ENCODE results near the gene TBL1XR1.
"Not testable (repeated sequence)": the region's sequence is repeated elsewhere in the genome, so short reads cannot be mapped to it uniquely, and the experiment has no call there.

TBL1XR1 gene

DNA sequence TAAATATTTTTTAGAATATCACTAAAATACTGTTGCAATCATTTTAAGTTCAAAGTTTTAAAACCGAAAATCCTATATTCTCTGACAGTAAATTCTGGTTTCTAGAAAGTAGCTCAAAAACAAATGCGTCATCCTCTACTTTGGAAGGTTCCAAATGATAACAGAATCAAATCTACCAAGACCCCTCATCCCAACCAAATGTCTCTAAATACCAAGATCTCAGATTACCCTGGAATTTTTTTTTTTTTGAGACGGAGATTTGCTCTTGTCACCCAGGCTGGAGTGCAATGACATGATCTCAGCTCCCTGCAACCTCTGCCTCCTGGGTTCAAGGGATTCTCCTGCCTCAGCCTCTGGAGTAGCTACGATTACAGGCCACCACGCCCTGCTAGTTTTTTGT is 16.8 kb downstream of the TBL1XR1 start:
- DNase-seq: no peak

GRCh38 chr3:177179281-177180067 is 17.8 kb downstream of the TBL1XR1 start:
- DNase-seq: no peak

GRCh38 chr3:177177749-177178221 is 19.5 kb downstream of the TBL1XR1 start:
- no peak for DNase-seq

GRCh38 chr3:177174607-177175170 is 22.6 kb downstream of the TBL1XR1 start:
- DNase-seq: no peak

DNA sequence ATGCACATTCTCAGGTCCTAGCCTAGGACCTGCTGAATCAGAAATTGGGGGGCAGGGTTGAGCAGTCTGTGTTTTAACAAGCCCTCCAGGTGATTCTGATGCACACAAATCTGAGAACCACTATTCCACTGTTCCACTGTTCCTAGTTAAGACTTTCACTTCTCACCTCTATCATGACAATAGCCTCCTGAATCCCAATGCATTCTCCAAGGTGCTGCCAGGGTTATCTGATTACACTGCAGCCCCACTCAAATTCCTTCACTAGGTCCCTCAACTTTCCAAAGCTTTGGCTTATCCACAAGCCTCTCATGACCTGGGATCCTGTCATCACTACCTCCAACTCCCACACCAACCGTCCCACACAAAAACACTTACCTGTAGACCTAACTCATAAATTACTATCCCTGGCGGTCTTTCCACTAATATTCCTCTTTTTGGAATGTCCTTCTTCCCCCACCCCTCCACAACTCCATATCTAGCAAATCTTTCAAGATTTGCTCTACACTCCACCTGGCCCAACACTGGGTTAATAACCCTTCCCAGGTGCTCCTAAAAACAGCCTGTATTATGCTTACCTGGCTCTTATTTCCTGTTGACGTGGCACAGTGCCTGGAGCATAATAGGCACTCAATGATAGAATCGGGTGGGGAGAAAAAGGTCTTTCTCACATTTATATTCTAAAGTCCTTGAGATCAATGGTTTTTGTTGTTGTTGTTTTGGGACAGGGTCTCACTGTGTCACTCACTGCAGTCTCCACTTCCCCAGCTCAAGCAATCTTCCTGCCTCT is 27.2 kb downstream of the TBL1XR1 start:
- no peak for DNase-seq

- DNase-seq: no peak
These were observed 28.9 kb downstream of the TBL1XR1 start for GRCh38 chr3:177168431-177168830.

- no peak for DNase-seq
These were observed 34.5 kb downstream of the TBL1XR1 start for GRCh38 chr3:177162742-177163141.

- not testable (repeated sequence) for DNase-seq
These were observed 35.7 kb downstream of the TBL1XR1 start for GRCh38 chr3:177161603-177162002.

DNA sequence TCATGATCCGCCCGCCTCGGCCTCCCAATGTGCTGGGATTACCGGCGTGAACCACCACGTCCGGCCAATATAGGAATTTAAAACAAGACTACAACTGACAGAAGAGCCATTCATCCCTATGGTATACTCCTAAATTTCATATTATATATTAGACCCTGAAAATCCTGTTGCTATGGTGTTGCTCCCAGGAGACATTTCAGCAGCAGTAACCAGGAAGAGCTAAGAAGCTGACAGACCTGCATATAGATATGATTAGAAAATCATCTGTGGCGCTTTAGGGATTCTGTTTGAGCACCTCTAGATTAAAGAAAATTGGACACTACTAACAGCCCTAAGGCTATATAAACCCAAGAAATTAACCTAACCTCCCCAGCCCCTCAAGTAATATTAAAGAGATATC is 38.8 kb downstream of the TBL1XR1 start:
- no peak for DNase-seq

- no peak for DNase-seq
These were observed 39.8 kb downstream of the TBL1XR1 start for GRCh38 chr3:177157492-177157891.

DNA sequence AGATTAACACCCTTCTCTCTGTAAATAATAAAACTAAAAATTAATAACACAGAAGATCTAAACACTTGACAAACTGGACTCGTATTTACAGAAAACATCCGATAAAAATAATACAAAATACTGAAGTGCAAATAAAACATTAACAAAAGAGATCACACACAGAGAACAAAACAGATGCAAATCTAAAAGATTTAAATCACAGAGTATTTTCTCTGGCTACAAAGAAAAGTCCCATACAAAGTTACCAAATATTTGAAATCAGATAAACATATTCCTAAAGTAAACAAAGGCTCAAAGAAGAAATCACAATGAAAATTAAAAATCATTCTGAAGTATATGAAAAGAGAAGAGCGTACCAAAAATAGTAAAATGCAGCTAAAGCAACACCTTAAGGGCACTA is 42.5 kb downstream of the TBL1XR1 start:
- no peak for DNase-seq

DNA sequence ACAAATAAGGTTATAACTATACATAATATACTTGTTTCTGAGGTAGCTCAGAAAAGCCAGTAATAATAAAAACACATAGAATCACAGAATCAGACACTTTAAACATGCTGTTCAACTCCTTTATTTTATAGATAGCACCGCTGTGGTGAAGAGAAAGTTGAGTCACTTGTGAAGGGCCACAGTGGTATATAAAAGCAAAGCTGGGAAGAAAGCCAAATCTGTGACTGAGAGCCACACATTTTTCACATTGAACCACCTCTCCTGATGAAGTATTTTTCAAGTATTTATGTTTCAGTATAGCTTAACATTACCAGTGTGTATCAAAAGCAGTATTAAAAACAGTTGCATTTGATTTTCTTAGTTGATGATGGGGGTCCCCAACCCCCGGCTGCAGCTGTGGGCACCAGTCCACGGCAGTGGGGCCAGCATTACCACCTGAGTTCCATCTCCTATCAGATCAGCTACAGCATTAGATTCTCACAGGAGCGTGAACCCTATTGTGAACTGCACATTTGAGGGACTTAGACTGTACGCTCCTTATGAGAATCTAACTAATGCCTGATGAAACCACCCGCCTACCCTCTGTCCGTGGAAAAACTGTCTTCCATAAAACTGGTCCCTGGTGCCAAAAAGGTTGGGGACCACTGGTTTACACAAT is 46.2 kb downstream of the TBL1XR1 start:
- peak; percentile 94 for DNase-seq

- DNase-seq: no peak
These were observed 46.9 kb downstream of the TBL1XR1 start for GRCh38 chr3:177150218-177150916.

- DNase-seq: no peak
These were observed 48.2 kb downstream of the TBL1XR1 start for GRCh38 chr3:177149106-177149505.

GRCh38 chr3:177147790-177148189 is 49.5 kb downstream of the TBL1XR1 start:
- DNase-seq: no peak

DNA sequence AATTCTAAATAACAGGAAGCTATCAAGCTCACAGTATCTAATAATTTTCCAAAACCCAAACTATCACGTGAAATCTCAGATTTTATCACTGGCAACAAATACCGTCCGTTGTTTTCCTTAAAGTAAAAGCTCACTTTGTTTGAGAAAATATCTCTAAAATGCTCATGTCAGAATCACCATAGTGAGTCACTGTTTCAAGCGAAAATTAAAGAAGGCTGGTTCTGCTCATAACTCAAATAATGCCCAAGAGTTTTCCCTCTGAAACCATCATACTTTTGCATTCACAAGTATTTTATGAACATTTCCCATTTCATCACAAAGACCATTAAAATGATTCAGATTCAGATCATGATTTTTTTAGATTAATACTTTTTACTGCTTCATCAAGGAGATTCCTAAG is 50.6 kb downstream of the TBL1XR1 start:
- DNase-seq: no peak

GRCh38 chr3:177145954-177146353 is 51.3 kb downstream of the TBL1XR1 start:
- no peak for DNase-seq

- no peak for DNase-seq
These were observed 51.9 kb downstream of the TBL1XR1 start for GRCh38 chr3:177145381-177145780.

DNA sequence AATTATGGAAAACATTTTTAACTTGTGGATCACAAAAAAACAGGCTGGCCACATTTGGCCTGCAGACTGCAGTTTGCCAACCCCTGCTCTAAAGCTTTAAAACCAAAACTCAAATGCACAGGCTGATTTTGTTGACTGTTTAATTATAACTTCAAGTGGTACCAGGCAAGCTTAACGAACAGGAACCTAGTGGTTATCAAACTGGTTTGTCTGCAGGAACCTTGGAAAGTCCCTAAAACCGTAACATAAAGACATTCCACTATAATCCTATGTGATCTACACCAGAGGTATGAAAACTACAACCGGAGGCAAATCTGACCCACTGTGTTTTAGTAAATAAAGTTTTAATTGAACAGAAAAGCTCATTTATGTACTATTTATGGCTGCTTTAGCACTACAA is 52.4 kb downstream of the TBL1XR1 start:
- DNase-seq: no peak

GRCh38 chr3:177141899-177142646 is 55.2 kb downstream of the TBL1XR1 start:
- no peak for DNase-seq

GRCh38 chr3:177141471-177141870 is 55.8 kb downstream of the TBL1XR1 start:
- no peak for DNase-seq

DNA sequence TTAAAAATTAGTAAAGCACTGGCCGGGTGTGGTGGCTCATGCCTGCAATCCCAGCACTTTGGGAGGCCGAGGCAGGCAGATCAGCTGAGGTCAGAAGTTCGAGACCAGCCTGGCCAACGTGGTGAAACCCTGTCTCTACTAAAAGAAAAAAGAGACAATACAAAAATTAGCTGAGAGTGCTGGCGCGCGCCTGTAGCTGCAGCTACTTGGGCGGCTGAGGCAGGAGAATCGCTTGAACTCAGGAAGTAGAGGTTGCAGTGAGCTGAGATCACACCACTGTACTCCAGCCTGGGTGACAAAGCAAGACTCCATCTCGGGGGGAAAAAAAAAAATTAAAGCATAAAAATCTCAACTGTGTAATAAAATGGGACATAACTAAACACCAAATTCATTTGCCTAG is 58.1 kb downstream of the TBL1XR1 start:
- not testable (repeated sequence) for DNase-seq
